Gastroesophageal sphincter (tissue), 3 donors: ENCODE measurements around the gene PCK1.

Experiments used
- EP300 ChIP-seq: sonication (generic); formaldehyde crosslinking; IDR thresholded peaks from one replicate; pipeline ENCODE4 v1.6.1; 2017; ENCODE audit warnings: antibody characterized with exemption, mild to moderate bottlenecking
- POLR2A ChIP-seq, 2 donors: fragments of 450-650 bp; IDR thresholded peaks; one replicate each; pipeline ENCODE4 v1.6.1; 2017; ENCODE audit warnings: antibody characterized with exemption in 2 of 2, mild to moderate bottlenecking in 2 of 2, moderate library complexity in 1 of 2
- POLR2AphosphoS5 ChIP-seq: sonication (generic); formaldehyde crosslinking; IDR thresholded peaks from one replicate; pipeline ENCODE4 v1.6.1; 2017; ENCODE audit warnings: antibody characterized with exemption
- TF ChIP-seq, protein P1 (sequence below), 4 experiments: fragments of 200-600 bp in 2 of 4; fragments of 450-650 bp in 2 of 4; sonication (generic) in 1 of 4; IDR thresholded peaks; one replicate each; pipeline ENCODE4 v1.5.1; 2017 to 2019; ENCODE audit warnings: antibody characterized with exemption in 4 of 4, mild to moderate bottlenecking in 2 of 4, moderate library complexity in 2 of 4

DNA sequence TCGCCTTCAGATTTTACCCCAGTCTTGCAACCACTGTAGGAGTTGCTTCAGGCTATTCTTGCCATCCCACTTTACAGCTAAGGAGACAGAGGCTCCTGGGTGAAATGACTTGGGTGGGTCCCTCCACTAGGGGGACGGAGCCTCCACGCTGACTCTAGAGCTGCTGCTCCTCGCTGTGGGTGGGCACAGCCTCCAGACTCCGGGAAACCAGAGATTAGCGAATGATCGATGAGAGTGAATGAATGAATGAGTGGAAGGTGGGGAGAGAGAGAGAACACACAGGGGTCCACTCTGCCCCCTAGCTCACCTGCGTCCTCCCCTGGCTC lies 48.9 kb downstream of the PCK1 start:
- TF ChIP-seq, protein P1, sequence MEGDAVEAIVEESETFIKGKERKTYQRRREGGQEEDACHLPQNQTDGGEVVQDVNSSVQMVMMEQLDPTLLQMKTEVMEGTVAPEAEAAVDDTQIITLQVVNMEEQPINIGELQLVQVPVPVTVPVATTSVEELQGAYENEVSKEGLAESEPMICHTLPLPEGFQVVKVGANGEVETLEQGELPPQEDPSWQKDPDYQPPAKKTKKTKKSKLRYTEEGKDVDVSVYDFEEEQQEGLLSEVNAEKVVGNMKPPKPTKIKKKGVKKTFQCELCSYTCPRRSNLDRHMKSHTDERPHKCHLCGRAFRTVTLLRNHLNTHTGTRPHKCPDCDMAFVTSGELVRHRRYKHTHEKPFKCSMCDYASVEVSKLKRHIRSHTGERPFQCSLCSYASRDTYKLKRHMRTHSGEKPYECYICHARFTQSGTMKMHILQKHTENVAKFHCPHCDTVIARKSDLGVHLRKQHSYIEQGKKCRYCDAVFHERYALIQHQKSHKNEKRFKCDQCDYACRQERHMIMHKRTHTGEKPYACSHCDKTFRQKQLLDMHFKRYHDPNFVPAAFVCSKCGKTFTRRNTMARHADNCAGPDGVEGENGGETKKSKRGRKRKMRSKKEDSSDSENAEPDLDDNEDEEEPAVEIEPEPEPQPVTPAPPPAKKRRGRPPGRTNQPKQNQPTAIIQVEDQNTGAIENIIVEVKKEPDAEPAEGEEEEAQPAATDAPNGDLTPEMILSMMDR (IDR thresholded peaks at IDR 0.05), result no peak
- TF ChIP-seq POLR2A (IDR thresholded peaks at IDR 0.05), result no peak
- no peak for TF ChIP-seq POLR2AphosphoS5
- no peak for TF ChIP-seq EP300
